GM12878 (cell line): ENCODE data around the gene B4GALNT2. TPM values are rescaled to one million over a fixed set of nuclear protein-coding genes. Genes with fewer than 3 reads are reported as not detected.
A peak's percentile ranks its signal among the peaks of the same experiment; 100 is the strongest.

Experiments
- ASH2L ChIP-seq: fragments of 300-600, 200-600 bp; sonication (generic); IDR thresholded peaks from 2 replicates; pipeline ENCODE4 v1.6.1; 2017; ENCODE audit warnings: low read depth, mild to moderate bottlenecking, borderline replicate concordance
- BACH1 ChIP-seq: fragments of 450-650 bp; IDR thresholded peaks from 2 replicates; pipeline ENCODE4 v1.6.1; 2017; ENCODE audit warnings: mild to moderate bottlenecking, borderline replicate concordance
- BCL11A ChIP-seq: IDR thresholded peaks from 2 replicates; pipeline ENCODE4 v1.6.1; 2011; ENCODE audit warnings: low read depth, low read length
- DPF2 ChIP-seq: fragments of 450-650 bp; IDR thresholded peaks from 2 replicates; pipeline ENCODE4 v1.6.1; 2017; ENCODE audit warnings: mild to moderate bottlenecking
- IKZF1 ChIP-seq: fragments of 450-650 bp; conservative IDR thresholded peaks from 2 replicates; pipeline ENCODE4 v1.6.1; 2017; ENCODE audit warnings: antibody characterized with exemption, mild to moderate bottlenecking
- NFYA ChIP-seq: IDR thresholded peaks from 2 replicates; pipeline ENCODE4 v1.6.1; 2011; ENCODE audit warnings: low read depth, mild to moderate bottlenecking, low read length, improper control_type of control experiment, borderline replicate concordance
- NR2C2 ChIP-seq: IDR thresholded peaks from 2 replicates; pipeline ENCODE4 v1.6.1; 2011; ENCODE audit warnings: borderline replicate concordance, low read depth; ENCODE audit not compliant: control insufficient read depth, insufficient read length
- SMARCA5 ChIP-seq: fragments of 450-650 bp; IDR thresholded peaks from 2 replicates; pipeline ENCODE4 v1.6.1; 2017; ENCODE audit warnings: mild to moderate bottlenecking
- WRNIP1 ChIP-seq: IDR thresholded peaks from 2 replicates; pipeline ENCODE4 v1.6.1; 2011; ENCODE audit warnings: low read depth, low read length, improper control_type of control experiment, borderline replicate concordance
- ZNF384 ChIP-seq: IDR thresholded peaks from 2 replicates; pipeline ENCODE4 v1.6.1; 2012; ENCODE audit warnings: low read depth, mild to moderate bottlenecking, low read length, improper control_type of control experiment, borderline replicate concordance
- polyA plus RNA-seq, 11 experiments: library from polyadenylated mRNA; depleted of rRNA in 4 of 11; unstranded in 6 of 11; stranded (reverse) in 5 of 11; fragments of >200 nt; fragmentation: Nextera tagmentation in 4 of 11; fragmentation: Illumina TruSeq in 1 of 11; extraction: Ambion mirVana in 4 of 11; extraction: Trizol in 1 of 11; gene quantifications; 1 replicate in 1 of 11; 2 replicates in 10 of 11; pipeline versions ENCODE4 v1.2.1 to v1.2.3, GENCODE V29; 2011 to 2016; ENCODE audit warnings: inconsistent platforms in 2 of 11, missing spikeins in 2 of 11, low read depth in 1 of 11
- total RNA-seq, 4 experiments: library from RNA; depleted of rRNA in 3 of 4; stranded (reverse); fragments of >200 nt in 3 of 4; fragmentation: Illumina TruSeq in 1 of 4; extraction: Trizol in 1 of 4; gene quantifications; 2 replicates each; pipeline versions ENCODE4 v1.2.1 to v1.2.3, GENCODE V29; 2013 to 2021
- TF ChIP-seq, protein P1 (sequence below): IDR thresholded peaks from 2 replicates; pipeline ENCODE4 v1.6.1; 2012; ENCODE audit warnings: low read length, inconsistent platforms
- TF ChIP-seq, protein P2 (sequence below): fragments of 450-650 bp; conservative IDR thresholded peaks from 2 replicates; pipeline ENCODE4 v1.6.1; 2017; ENCODE audit warnings: mild to moderate bottlenecking, moderate library complexity
- TF ChIP-seq, protein P3 (sequence below): fragments of 450-650 bp; IDR thresholded peaks from 2 replicates; pipeline ENCODE4 v1.6.1; 2017; ENCODE audit warnings: mild to moderate bottlenecking, moderate library complexity
- TF ChIP-seq, protein P4 (sequence below): IDR thresholded peaks from 2 replicates; pipeline ENCODE4 v1.6.1; 2011; ENCODE audit warnings: low read depth, mild to moderate bottlenecking, low read length, moderate library complexity, borderline replicate concordance; ENCODE audit errors: extremely low read depth
- TF ChIP-seq, protein P5 (sequence below): fragments of 450-650 bp; IDR thresholded peaks from 2 replicates; pipeline ENCODE4 v1.6.1; 2018; ENCODE audit warnings: mild to moderate bottlenecking, low read depth, moderate library complexity; ENCODE audit not compliant: partially characterized antibody
- TF ChIP-seq, protein P6 (sequence below): IDR thresholded peaks from 2 replicates; pipeline ENCODE4 v1.6.1; 2011; ENCODE audit warnings: mild to moderate bottlenecking, low read depth, low read length, moderate library complexity; ENCODE audit not compliant: insufficient replicate concordance

B4GALNT2 gene
- total and polyA plus RNA-seq, 10 of the 15 experiments (the other 5 are each of a cell fraction or from before 2014, with no cell fraction given) = not detected

DNA sequence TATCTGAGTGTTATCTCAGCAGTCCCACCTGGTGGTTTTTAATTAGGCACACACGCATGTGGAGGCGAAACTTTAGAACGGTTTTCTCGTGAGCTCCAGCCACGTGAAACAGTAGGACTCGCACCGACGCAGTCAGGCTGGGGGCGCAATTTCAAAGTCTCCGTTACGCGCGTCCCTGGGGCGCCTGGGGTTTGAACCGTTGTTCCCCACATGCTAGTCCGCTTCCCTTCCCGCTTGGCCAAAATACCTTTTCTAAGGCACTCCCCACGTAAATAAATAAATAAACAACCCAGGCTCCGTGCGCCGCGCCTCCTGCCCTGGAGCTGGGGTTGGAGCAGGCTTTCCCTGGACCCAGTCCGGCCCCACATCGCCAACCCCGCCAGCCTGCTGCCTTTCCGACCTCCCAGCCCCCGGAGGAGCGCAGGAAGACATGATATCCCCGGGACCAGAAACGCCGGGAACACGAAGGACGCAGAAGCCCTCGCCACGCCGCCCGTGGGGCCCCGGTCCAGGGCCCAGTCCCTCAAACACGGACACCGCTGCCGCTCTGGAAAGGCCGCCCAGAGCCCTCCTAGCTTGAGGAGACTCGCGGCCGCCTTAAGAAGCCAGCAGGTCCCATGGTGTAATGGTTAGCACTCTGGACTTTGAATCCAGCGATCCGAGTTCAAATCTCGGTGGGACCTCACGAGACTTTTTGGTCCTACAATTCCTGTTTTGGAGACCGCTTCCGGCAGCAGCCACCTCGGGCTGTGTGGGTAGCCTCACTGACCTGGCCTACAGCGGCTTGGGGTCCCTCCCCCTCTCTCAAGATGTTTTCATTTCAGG is 59.6 kb downstream of the B4GALNT2 start (continued):
- TF ChIP-seq IKZF1 = peak; percentile 79
- TF ChIP-seq BACH1 = peak; percentile 17; the same call in 1 of the 2 replicates
- TF ChIP-seq, protein P1, sequence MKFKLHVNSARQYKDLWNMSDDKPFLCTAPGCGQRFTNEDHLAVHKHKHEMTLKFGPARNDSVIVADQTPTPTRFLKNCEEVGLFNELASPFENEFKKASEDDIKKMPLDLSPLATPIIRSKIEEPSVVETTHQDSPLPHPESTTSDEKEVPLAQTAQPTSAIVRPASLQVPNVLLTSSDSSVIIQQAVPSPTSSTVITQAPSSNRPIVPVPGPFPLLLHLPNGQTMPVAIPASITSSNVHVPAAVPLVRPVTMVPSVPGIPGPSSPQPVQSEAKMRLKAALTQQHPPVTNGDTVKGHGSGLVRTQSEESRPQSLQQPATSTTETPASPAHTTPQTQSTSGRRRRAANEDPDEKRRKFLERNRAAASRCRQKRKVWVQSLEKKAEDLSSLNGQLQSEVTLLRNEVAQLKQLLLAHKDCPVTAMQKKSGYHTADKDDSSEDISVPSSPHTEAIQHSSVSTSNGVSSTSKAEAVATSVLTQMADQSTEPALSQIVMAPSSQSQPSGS = no peak; the same call in none of the 2 replicates
- TF ChIP-seq NR2C2 = no peak
- TF ChIP-seq, protein P2, sequence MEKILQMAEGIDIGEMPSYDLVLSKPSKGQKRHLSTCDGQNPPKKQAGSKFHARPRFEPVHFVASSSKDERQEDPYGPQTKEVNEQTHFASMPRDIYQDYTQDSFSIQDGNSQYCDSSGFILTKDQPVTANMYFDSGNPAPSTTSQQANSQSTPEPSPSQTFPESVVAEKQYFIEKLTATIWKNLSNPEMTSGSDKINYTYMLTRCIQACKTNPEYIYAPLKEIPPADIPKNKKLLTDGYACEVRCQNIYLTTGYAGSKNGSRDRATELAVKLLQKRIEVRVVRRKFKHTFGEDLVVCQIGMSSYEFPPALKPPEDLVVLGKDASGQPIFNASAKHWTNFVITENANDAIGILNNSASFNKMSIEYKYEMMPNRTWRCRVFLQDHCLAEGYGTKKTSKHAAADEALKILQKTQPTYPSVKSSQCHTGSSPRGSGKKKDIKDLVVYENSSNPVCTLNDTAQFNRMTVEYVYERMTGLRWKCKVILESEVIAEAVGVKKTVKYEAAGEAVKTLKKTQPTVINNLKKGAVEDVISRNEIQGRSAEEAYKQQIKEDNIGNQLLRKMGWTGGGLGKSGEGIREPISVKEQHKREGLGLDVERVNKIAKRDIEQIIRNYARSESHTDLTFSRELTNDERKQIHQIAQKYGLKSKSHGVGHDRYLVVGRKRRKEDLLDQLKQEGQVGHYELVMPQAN = peak; percentile 56; the same call in 1 of the 2 replicates
- TF ChIP-seq DPF2 = peak; percentile 71; the same call in 1 of the 2 replicates
- TF ChIP-seq, protein P3, sequence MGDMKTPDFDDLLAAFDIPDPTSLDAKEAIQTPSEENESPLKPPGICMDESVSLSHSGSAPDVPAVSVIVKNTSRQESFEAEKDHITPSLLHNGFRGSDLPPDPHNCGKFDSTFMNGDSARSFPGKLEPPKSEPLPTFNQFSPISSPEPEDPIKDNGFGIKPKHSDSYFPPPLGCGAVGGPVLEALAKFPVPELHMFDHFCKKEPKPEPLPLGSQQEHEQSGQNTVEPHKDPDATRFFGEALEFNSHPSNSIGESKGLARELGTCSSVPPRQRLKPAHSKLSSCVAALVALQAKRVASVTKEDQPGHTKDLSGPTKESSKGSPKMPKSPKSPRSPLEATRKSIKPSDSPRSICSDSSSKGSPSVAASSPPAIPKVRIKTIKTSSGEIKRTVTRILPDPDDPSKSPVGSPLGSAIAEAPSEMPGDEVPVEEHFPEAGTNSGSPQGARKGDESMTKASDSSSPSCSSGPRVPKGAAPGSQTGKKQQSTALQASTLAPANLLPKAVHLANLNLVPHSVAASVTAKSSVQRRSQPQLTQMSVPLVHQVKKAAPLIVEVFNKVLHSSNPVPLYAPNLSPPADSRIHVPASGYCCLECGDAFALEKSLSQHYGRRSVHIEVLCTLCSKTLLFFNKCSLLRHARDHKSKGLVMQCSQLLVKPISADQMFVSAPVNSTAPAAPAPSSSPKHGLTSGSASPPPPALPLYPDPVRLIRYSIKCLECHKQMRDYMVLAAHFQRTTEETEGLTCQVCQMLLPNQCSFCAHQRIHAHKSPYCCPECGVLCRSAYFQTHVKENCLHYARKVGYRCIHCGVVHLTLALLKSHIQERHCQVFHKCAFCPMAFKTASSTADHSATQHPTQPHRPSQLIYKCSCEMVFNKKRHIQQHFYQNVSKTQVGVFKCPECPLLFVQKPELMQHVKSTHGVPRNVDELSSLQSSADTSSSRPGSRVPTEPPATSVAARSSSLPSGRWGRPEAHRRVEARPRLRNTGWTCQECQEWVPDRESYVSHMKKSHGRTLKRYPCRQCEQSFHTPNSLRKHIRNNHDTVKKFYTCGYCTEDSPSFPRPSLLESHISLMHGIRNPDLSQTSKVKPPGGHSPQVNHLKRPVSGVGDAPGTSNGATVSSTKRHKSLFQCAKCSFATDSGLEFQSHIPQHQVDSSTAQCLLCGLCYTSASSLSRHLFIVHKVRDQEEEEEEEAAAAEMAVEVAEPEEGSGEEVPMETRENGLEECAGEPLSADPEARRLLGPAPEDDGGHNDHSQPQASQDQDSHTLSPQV = 0 out of 2 replicates have a peak, but pooled peaks have one; percentile 40
- peak; percentile 60; the same call in 1 of the 2 replicates for TF ChIP-seq ASH2L
- peak; percentile 0; the same call in 1 of the 2 replicates for TF ChIP-seq BCL11A
- TF ChIP-seq WRNIP1 = no peak
- TF ChIP-seq NFYA = no peak
- TF ChIP-seq, protein P4, sequence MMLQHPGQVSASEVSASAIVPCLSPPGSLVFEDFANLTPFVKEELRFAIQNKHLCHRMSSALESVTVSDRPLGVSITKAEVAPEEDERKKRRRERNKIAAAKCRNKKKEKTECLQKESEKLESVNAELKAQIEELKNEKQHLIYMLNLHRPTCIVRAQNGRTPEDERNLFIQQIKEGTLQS = no peak
- TF ChIP-seq ZNF384 = no peak
- TF ChIP-seq, protein P5, sequence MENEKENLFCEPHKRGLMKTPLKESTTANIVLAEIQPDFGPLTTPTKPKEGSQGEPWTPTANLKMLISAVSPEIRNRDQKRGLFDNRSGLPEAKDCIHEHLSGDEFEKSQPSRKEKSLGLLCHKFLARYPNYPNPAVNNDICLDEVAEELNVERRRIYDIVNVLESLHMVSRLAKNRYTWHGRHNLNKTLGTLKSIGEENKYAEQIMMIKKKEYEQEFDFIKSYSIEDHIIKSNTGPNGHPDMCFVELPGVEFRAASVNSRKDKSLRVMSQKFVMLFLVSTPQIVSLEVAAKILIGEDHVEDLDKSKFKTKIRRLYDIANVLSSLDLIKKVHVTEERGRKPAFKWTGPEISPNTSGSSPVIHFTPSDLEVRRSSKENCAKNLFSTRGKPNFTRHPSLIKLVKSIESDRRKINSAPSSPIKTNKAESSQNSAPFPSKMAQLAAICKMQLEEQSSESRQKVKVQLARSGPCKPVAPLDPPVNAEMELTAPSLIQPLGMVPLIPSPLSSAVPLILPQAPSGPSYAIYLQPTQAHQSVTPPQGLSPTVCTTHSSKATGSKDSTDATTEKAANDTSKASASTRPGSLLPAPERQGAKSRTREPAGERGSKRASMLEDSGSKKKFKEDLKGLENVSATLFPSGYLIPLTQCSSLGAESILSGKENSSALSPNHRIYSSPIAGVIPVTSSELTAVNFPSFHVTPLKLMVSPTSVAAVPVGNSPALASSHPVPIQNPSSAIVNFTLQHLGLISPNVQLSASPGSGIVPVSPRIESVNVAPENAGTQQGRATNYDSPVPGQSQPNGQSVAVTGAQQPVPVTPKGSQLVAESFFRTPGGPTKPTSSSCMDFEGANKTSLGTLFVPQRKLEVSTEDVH = no peak
- TF ChIP-seq, protein P6, sequence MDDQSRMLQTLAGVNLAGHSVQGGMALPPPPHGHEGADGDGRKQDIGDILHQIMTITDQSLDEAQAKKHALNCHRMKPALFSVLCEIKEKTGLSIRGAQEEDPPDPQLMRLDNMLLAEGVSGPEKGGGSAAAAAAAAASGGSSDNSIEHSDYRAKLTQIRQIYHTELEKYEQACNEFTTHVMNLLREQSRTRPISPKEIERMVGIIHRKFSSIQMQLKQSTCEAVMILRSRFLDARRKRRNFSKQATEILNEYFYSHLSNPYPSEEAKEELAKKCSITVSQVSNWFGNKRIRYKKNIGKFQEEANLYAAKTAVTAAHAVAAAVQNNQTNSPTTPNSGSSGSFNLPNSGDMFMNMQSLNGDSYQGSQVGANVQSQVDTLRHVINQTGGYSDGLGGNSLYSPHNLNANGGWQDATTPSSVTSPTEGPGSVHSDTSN = no peak
- TF ChIP-seq SMARCA5 = peak; percentile 97
